GM23338 (cell line): ENCODE results near the gene PTPRN2. TPM values are rescaled to one million over a fixed set of nuclear protein-coding genes. Genes with fewer than 3 reads are reported as not detected.

Experiments
- ATAC-seq: fragments of 200-7000 bp; cut with Tn5 transposase; 3 replicates; pipeline ENCODE4 v1.9.1; 2020
- DNase-seq: peaks from one replicate; pipeline ENCODE4 v3.0.0-alpha.2; 2015; ENCODE audit warnings: low spot score
- H2AFZ ChIP-seq: fragments of 200-600 bp; sonication (generic); 2 replicates; pipeline ENCODE4 v1.8.0; 2016; ENCODE audit warnings: antibody characterized with exemption, mild to moderate bottlenecking, moderate library complexity
- H3F3A ChIP-seq: fragments of 200-600 bp; sonication (generic); replicated peaks from 2 replicates; pipeline ENCODE4 v1.8.0; 2017; ENCODE audit warnings: antibody characterized with exemption, mixed run types, low read depth
- H3K27ac ChIP-seq: fragments of 200-600 bp; sonication (generic); 2 replicates; pipeline ENCODE4 v1.6.1; 2016; ENCODE audit warnings: low read depth
- H3K27me3 ChIP-seq: fragments of 200-600 bp; sonication (generic); 2 replicates; pipeline ENCODE4 v1.8.0; 2016; ENCODE audit warnings: mild to moderate bottlenecking, mixed run types, moderate library complexity; ENCODE audit not compliant: insufficient read depth
- H3K36me3 ChIP-seq: fragments of 200-600 bp; sonication (generic); 2 replicates; pipeline ENCODE4 v1.8.0; 2016; ENCODE audit warnings: mild to moderate bottlenecking; ENCODE audit not compliant: insufficient read depth
- H3K4me1 ChIP-seq: fragments of 200-600 bp; sonication (generic); 2 replicates; pipeline ENCODE4 v1.8.0; 2016; ENCODE audit warnings: mild to moderate bottlenecking, moderate library complexity; ENCODE audit not compliant: insufficient read depth
- H3K4me2 ChIP-seq: fragments of 200-600 bp; sonication (generic); 2 replicates; pipeline ENCODE4 v1.7.1; 2017; ENCODE audit warnings: mixed run types
- H3K4me3 ChIP-seq: fragments of 200-600 bp; sonication (generic); 2 replicates; pipeline ENCODE4 v1.6.1; 2016; ENCODE audit warnings: mixed run types
- H3K79me2 ChIP-seq: fragments of 200-600 bp; sonication (generic); replicated peaks from 2 replicates; pipeline ENCODE4 v1.8.0; 2017; ENCODE audit warnings: mild to moderate bottlenecking; ENCODE audit not compliant: insufficient read depth
- H3K9me2 ChIP-seq: fragments of 200-600 bp; sonication (generic); 2 replicates; pipeline ENCODE4 v1.8.0; 2017; ENCODE audit not compliant: insufficient read depth
- H4K20me1 ChIP-seq: fragments of 200-600 bp; sonication (generic); replicated peaks from 2 replicates; pipeline ENCODE4 v1.8.0; 2017; ENCODE audit warnings: mild to moderate bottlenecking; ENCODE audit not compliant: insufficient read depth
- H3K27ac Mint-ChIP-seq: 2 replicates; pipeline ENCODE4 v1.8.0; 2020; ENCODE audit warnings: inconsistent platforms, mild to moderate bottlenecking, moderate library complexity, mixed read lengths
- H3K27me3 Mint-ChIP-seq: 3 replicates; pipeline ENCODE4 v1.8.0; 2022; ENCODE audit warnings: low read depth, mild to moderate bottlenecking, moderate library complexity, mixed read lengths, inconsistent platforms; ENCODE audit not compliant: insufficient read depth, poor library complexity
- H3K36me3 Mint-ChIP-seq: 3 replicates; pipeline ENCODE4 v1.8.0; 2021; ENCODE audit warnings: low read depth, mild to moderate bottlenecking, inconsistent platforms, moderate library complexity, mixed read lengths
- H3K4me1 Mint-ChIP-seq: 3 replicates; pipeline ENCODE4 v1.8.0; 2020; ENCODE audit warnings: mild to moderate bottlenecking, inconsistent platforms, mixed read lengths
- H3K4me3 Mint-ChIP-seq: 3 replicates; pipeline ENCODE4 v1.8.0; 2021; ENCODE audit warnings: moderate library complexity, mild to moderate bottlenecking, inconsistent platforms, mixed read lengths
- H3K9me3 Mint-ChIP-seq: 3 replicates; pipeline ENCODE4 v1.8.0; 2020; ENCODE audit warnings: moderate library complexity, mild to moderate bottlenecking, inconsistent platforms, mixed read lengths
- CREB1 ChIP-seq: fragments of 250-450 bp; sonication (Bioruptor Pico); IDR thresholded peaks from 2 replicates; pipeline ENCODE4 v1.5.0; 2020; ENCODE audit warnings: low read depth, mild to moderate bottlenecking, moderate library complexity
- CTCF ChIP-seq, 2 experiments: fragments of 200-600 bp in 1 of 2; sonication (generic) in 1 of 2; conservative IDR thresholded peaks; 2 replicates each; pipeline versions ENCODE4 v1.5.1 to v1.6.1; 2016 to 2017; ENCODE audit warnings: antibody characterized with exemption in 2 of 2, low read depth in 2 of 2, mild to moderate bottlenecking in 2 of 2, moderate library complexity in 1 of 2
- ETS1 ChIP-seq: IDR thresholded peaks from 2 replicates; pipeline ENCODE4 v1.6.1; 2016; ENCODE audit warnings: antibody characterized with exemption
- EZH2 ChIP-seq: fragments of 200-600 bp; sonication (generic); IDR thresholded peaks from one replicate; pipeline ENCODE4 v1.8.0; 2017; ENCODE audit warnings: antibody characterized with exemption, mild to moderate bottlenecking, low read depth; ENCODE audit not compliant: unreplicated experiment
- EZH2phosphoT487 ChIP-seq: fragments of 200-600 bp; sonication (generic); IDR thresholded peaks from one replicate; pipeline ENCODE4 v1.8.1; 2018; ENCODE audit warnings: antibody characterized with exemption; ENCODE audit not compliant: unreplicated experiment
- JUNB ChIP-seq: IDR thresholded peaks from one replicate; pipeline ENCODE4 v1.6.1; 2016; ENCODE audit warnings: antibody characterized with exemption; ENCODE audit not compliant: unreplicated experiment
- NANOG ChIP-seq: IDR thresholded peaks from 2 replicates; pipeline ENCODE4 v1.6.1; 2016; ENCODE audit warnings: antibody characterized with exemption, borderline replicate concordance
- POLR2AphosphoS5 ChIP-seq: IDR thresholded peaks from 2 replicates; pipeline ENCODE4 v1.6.1; 2016; ENCODE audit warnings: antibody characterized with exemption, low read depth
- REST ChIP-seq: IDR thresholded peaks from one replicate; pipeline ENCODE4 v1.6.1; 2018; ENCODE audit warnings: antibody characterized with exemption; ENCODE audit not compliant: unreplicated experiment
- STAT1 ChIP-seq: IDR thresholded peaks from one replicate; pipeline ENCODE4 v1.6.1; 2016; ENCODE audit warnings: antibody characterized with exemption; ENCODE audit not compliant: unreplicated experiment
- ZNF114 ChIP-seq: fragments of 250-450 bp; sonication (Bioruptor Pico); IDR thresholded peaks from 2 replicates; pipeline ENCODE4 v1.5.0; 2020; ENCODE audit warnings: mild to moderate bottlenecking, moderate library complexity
- ZNF331 ChIP-seq: fragments of 250-450 bp; sonication (Bioruptor Pico); IDR thresholded peaks from 2 replicates; pipeline ENCODE4 v1.5.0; 2020; ENCODE audit warnings: low read depth, mild to moderate bottlenecking, moderate library complexity
- ZNF462 ChIP-seq: fragments of 250-450 bp; sonication (Bioruptor Pico); IDR thresholded peaks from 2 replicates; pipeline ENCODE4 v1.5.0; 2020; ENCODE audit warnings: mild to moderate bottlenecking, moderate library complexity
- polyA plus RNA-seq: library from polyadenylated mRNA; unstranded; fragments of >200 nt; fragmentation: Nextera tagmentation; extraction: Ambion mirVana; gene quantifications from 2 replicates; pipeline ENCODE4 v1.2.1, GENCODE V29; 2016
- total RNA-seq: library from RNA; depleted of rRNA; stranded (reverse); fragments of >200 nt; shearing (Covaris generic); gene quantifications from 2 replicates; pipeline ENCODE4 v1.2.3, GENCODE V29; 2014

The PTPRN2 gene
- total and polyA plus RNA-seq, 2 experiments from 2014 or later = 0.87 to 4.0 TPM

GRCh38 chr7:158204453-158204852, 383.2 kb downstream of the PTPRN2 start:
- Mint-ChIP-seq H3K27me3 (no peaks in the 10 kb centered on the region), H3K4me1 (no peaks in the 10 kb centered on the region), H3K9me3 (peaks cover 93% of the 10 kb centered on the region), H3K27ac (no peak overlapping the region), H3K4me3 (no peak overlapping the region), H3K36me3 (peaks cover 33% of the 10 kb centered on the region)
- H3K79me2 ChIP-seq = no peaks in the 10 kb centered on the region
- H3K4me1 ChIP-seq = no peaks in the 10 kb centered on the region
- no peaks in the 10 kb centered on the region for H3F3A ChIP-seq
- H3K9me2 ChIP-seq = no peaks in the 10 kb centered on the region
- H4K20me1 ChIP-seq = no peaks in the 10 kb centered on the region
- no peak overlapping the region for H2AFZ ChIP-seq
- H3K27ac ChIP-seq = no peak overlapping the region
- DNase-seq (no peak), ATAC-seq (no peak)
- no peaks in the 10 kb centered on the region for H3K27me3 ChIP-seq
- peaks cover 10% of the 10 kb centered on the region; the same call in 1 of the 2 replicates for H3K36me3 ChIP-seq
- no peak overlapping the region for H3K4me2 ChIP-seq
- H3K4me3 ChIP-seq = no peak overlapping the region
- no peak for TF ChIP-seq JUNB
- no peak for TF ChIP-seq EZH2
- no peak for TF ChIP-seq EZH2phosphoT487
- TF ChIP-seq ZNF331 (CRISPR knock-in tag) = no peak
- no peak for TF ChIP-seq ZNF114
- TF ChIP-seq CREB1 (CRISPR knock-in tag) = no peak
- no peak for TF ChIP-seq ETS1
- TF ChIP-seq POLR2AphosphoS5 = no peak
- no peak for TF ChIP-seq STAT1
- no peak for TF ChIP-seq ZNF462
- TF ChIP-seq CTCF (conservative IDR thresholded peaks at IDR 0.05; ENCODE audit: low read depth in 2 of 2) = no peak
- no peak for TF ChIP-seq REST
- TF ChIP-seq NANOG = no peak
